ENCODE results near the gene TRIM38. TPM values are rescaled to one million over a fixed set of nuclear protein-coding genes. Genes with fewer than 3 reads are reported as not detected.
"Not testable (repeated sequence)": the region's sequence is repeated elsewhere in the genome, so short reads cannot be mapped to it uniquely, and the experiment has no call there.

The TRIM38 gene
- total RNA-seq, 1 donor from 2014 or later, result 0.41 TPM

GRCh38 chr6:25966711-25967110 lies 4.1 kb downstream of the TRIM38 start:
- FAIRE-seq (no peak), DNase-seq (ENCODE audit: low spot score in 2 of 2) (no peak)

- FAIRE-seq (no peak), DNase-seq (ENCODE audit: low spot score in 2 of 2) (no peak)
These were observed 6.2 kb downstream of the TRIM38 start for GRCh38 chr6:25968769-25969168.

- no peak for FAIRE-seq
- peak in 1 of 2 donors; percentile 23 for DNase-seq (ENCODE audit: low spot score in 2 of 2)
These were observed 8.7 kb downstream of the TRIM38 start for GRCh38 chr6:25971187-25971821.

- FAIRE-seq, result no peak
These were observed 9.5 kb downstream of the TRIM38 start for GRCh38 chr6:25972128-25972527.

GRCh38 chr6:25972902-25973301 lies 10.3 kb downstream of the TRIM38 start:
- FAIRE-seq (no peak), DNase-seq (ENCODE audit: low spot score in 2 of 2) (no peak)

More at GRCh38 chr6:25972128-25972527, 9.5 kb downstream of the TRIM38 start:
- no peak for DNase-seq (ENCODE audit: low spot score in 2 of 2)

GRCh38 chr6:25973923-25974555 lies 11.4 kb downstream of the TRIM38 start:
- DNase-seq (ENCODE audit: low spot score in 2 of 2), result no peak
- FAIRE-seq, result no peak

- FAIRE-seq (no peak), DNase-seq (ENCODE audit: low spot score in 2 of 2) (no peak)
These were observed 13.4 kb downstream of the TRIM38 start for GRCh38 chr6:25975923-25976560.

GRCh38 chr6:25980935-25981334 lies 18.3 kb downstream of the TRIM38 start:
- no peak for FAIRE-seq
- DNase-seq (ENCODE audit: low spot score in 2 of 2), result no peak

GRCh38 chr6:25981568-25982263 lies 19.1 kb downstream of the TRIM38 start:
- FAIRE-seq, result no peak
- DNase-seq (ENCODE audit: low spot score in 2 of 2), result no peak

GRCh38 chr6:25984265-25984664 lies 21.7 kb downstream of the TRIM38 start:
- FAIRE-seq (no peak), DNase-seq (ENCODE audit: low spot score in 2 of 2) (no peak)

GRCh38 chr6:25987845-25988244 lies 25.2 kb downstream of the TRIM38 start:
- FAIRE-seq, result no peak
- no peak for DNase-seq (ENCODE audit: low spot score in 2 of 2)

GRCh38 chr6:25990172-25990873 lies 27.7 kb downstream of the TRIM38 start:
- FAIRE-seq (peak; percentile 91), DNase-seq (ENCODE audit: low spot score in 2 of 2) (no peak)

GRCh38 chr6:25991785-25992412 lies 29.3 kb downstream of the TRIM38 start:
- no peak for FAIRE-seq

GRCh38 chr6:25992413-25993340 lies 30.1 kb downstream of the TRIM38 start:
- FAIRE-seq (no peak), DNase-seq (ENCODE audit: low spot score in 2 of 2) (peak; percentile 79 to 89)

More at GRCh38 chr6:25991785-25992412, 29.3 kb downstream of the TRIM38 start:
- peak; percentile 43 to 63 for DNase-seq (ENCODE audit: low spot score in 2 of 2)

GRCh38 chr6:25993341-25993684 lies 30.7 kb downstream of the TRIM38 start:
- FAIRE-seq; DNase-seq (ENCODE audit: low spot score in 2 of 2): not testable (repeated sequence)

- DNase-seq (ENCODE audit: low spot score in 2 of 2) (no peak), FAIRE-seq (no peak)
These were observed 32.9 kb downstream of the TRIM38 start for GRCh38 chr6:25995507-25995906.

GRCh38 chr6:25997921-25998320 lies 35.3 kb downstream of the TRIM38 start:
- no peak for DNase-seq (ENCODE audit: low spot score in 2 of 2)
- FAIRE-seq, result no peak

- FAIRE-seq (no peak), DNase-seq (ENCODE audit: low spot score in 2 of 2) (no peak)
These were observed 35.8 kb downstream of the TRIM38 start for GRCh38 chr6:25998379-25998778.

GRCh38 chr6:25999225-25999624 lies 36.6 kb downstream of the TRIM38 start:
- DNase-seq (ENCODE audit: low spot score in 2 of 2); FAIRE-seq: not testable (repeated sequence)

All from frontal cortex (tissue), 4 donors.